ENCODE results near the gene NPPC.

- no peak for TF ChIP-seq USF1 (IDR thresholded peaks at IDR 0.05)
- no peak for TF ChIP-seq EP300 (IDR thresholded peaks at IDR 0.05; ENCODE audit: borderline replicate concordance)
- no peak for TF ChIP-seq FOXM1 (IDR thresholded peaks at IDR 0.05; ENCODE audit: borderline replicate concordance, low read depth)
- TF ChIP-seq TCF12 (IDR thresholded peaks at IDR 0.05; ENCODE audit: low read depth) = no peak
- no peak for TF ChIP-seq MAX (IDR thresholded peaks at IDR 0.05)
- no peak for TF ChIP-seq REST (IDR thresholded peaks at IDR 0.05; ENCODE audit: low read depth)
- no peak for TF ChIP-seq TEAD4 (IDR thresholded peaks at IDR 0.05)
Measured at GRCh38 chr2:231924889-231925275, 1.3 kb downstream of the NPPC start.
